Adrenal gland (tissue), 12 donors: ENCODE measurements around the gene DPY30. TPM values are rescaled to one million over a fixed set of nuclear protein-coding genes. Genes with fewer than 3 reads are reported as not detected.
A peak's percentile ranks its signal among the peaks of the same experiment; 100 is the strongest.

Source experiments
- DNase-seq, 7 donors: peaks; one replicate each; pipeline ENCODE4 v3.0.0-alpha.2; 2019 to 2020
- H3K27ac ChIP-seq, 5 donors: fragments of 200-600 bp; sonication (generic) in 4 of 5; 1 replicate in 3 of 5; 2 replicates in 2 of 5; pipeline versions ENCODE4 v1.5.1 to v1.8.0; 2016 to 2020; ENCODE audit warnings: mild to moderate bottlenecking in 1 of 5
- H3K27me3 ChIP-seq: fragments of 200-600 bp; 2 replicates; pipeline ENCODE4 v1.8.0; 2021
- H3K36me3 ChIP-seq, 2 donors: fragments of 200-600 bp; replicated peaks in 1 of 2; 1 replicate in 1 of 2; 2 replicates in 1 of 2; pipeline versions ENCODE4 v1.5.1 to v1.8.0; 2018 to 2022
- H3K4me1 ChIP-seq, 2 donors: fragments of 200-600 bp; replicated peaks in 1 of 2; 1 replicate in 1 of 2; 2 replicates in 1 of 2; pipeline versions ENCODE4 v1.5.1 to v1.8.0; 2018 to 2021
- H3K4me3 ChIP-seq, 4 donors: fragments of 200-600 bp; sonication (generic) in 3 of 4; one replicate each; pipeline ENCODE4 v1.5.1; 2016 to 2018
- H3K9me3 ChIP-seq, 3 donors: fragments of 200-600 bp; sonication (generic) in 1 of 3; replicated peaks in 1 of 3; 1 replicate in 2 of 3; 2 replicates in 1 of 3; pipeline versions ENCODE4 v1.5.1 to v1.8.0; 2016 to 2021
- POLR2A ChIP-seq, 2 donors: fragments of 450-650 bp; IDR thresholded peaks; one replicate each; pipeline ENCODE4 v1.6.1; 2017; ENCODE audit warnings: antibody characterized with exemption in 2 of 2, mild to moderate bottlenecking in 2 of 2, moderate library complexity in 1 of 2
- WGBS, 4 donors: extraction: QIAGEN DNeasy Blood & Tissue Kit in 2 of 4; methylation state at CpG; one replicate each; pipeline versions ENCODE4 v1.1.5 to v1.1.7; 2013 to 2017; 5-methylcytosine and 5-hydroxymethylcytosine counted together
- intact Hi-C, 2 donors: fragments of 100-400 bp; cut with DNase I; formaldehyde crosslinking; loops; one replicate each; pipeline versions ENCODE4 v1.14.1 to v1.15.0; 2022 to 2023
- polyA plus RNA-seq, 3 donors: library from polyadenylated mRNA; stranded (reverse); fragments of 200-250 nt in 2 of 3; fragments of 350-450 nt in 1 of 3; fragmentation: Illumina TruSeq in 1 of 3; extraction: RNeasy Lipid Tissue Mini Kit (QIAGEN cat#74804) in 1 of 3; gene quantifications; one replicate each; pipeline ENCODE4 v1.2.3, GENCODE V29; 2013 to 2014
- total RNA-seq, 9 donors: library from RNA; depleted of rRNA in 4 of 9; stranded (reverse); fragments of >200 nt in 4 of 9; fragments of 120-200 nt in 1 of 9; fragmentation: NEBNext Ultra II Directional in 1 of 9; extraction: Animal tissue kit (Norgen Biotek cat#: 25700) in 1 of 9; gene quantifications; one replicate each; pipeline versions ENCODE4 v1.1.0 to v1.2.4, GENCODE V29; 2013 to 2023
- TF ChIP-seq, protein P1 (sequence below), 6 experiments: fragments of 450-650 bp in 4 of 6; fragments of 200-600 bp in 2 of 6; sonication (generic) in 1 of 6; IDR thresholded peaks; 1 replicate in 5 of 6; 2 replicates in 1 of 6; pipeline versions ENCODE4 v1.5.1 to v1.8.0; 2016 to 2021; ENCODE audit warnings: antibody characterized with exemption in 6 of 6, mild to moderate bottlenecking in 2 of 6, moderate library complexity in 1 of 6
- donor health status: healthy with polysubstance abuse.
- donor health status: Bipolar disorder and iron deficiency.
- donor health status: DM: yes; HTN: yes; CAD: no.
- donor health status: DM: no; HTN: no; CAD: no.
- donor health status: DM: no; HTN: no; CAD: no.
- donor health status: DM: yes; HTN: yes; CAD: no.

DPY30 gene
- total and polyA plus RNA-seq, 12 donors: 69.5 to 177 (median 94.2) TPM

GRCh38 chr2:31987454-31988220 lies 52.0 kb downstream of the DPY30 start:
- Histone ChIP-seq H3K27me3 (no peaks in the 10 kb centered on the region), H3K4me1 (peaks cover 0 to 10% of the 10 kb centered on the region in 2 donors), H3K27ac (no peak overlapping the region), H3K4me3 (no peak overlapping the region), H3K36me3 (no peaks in the 10 kb centered on the region), H3K9me3 (no peaks in the 10 kb centered on the region)
- no peak for TF ChIP-seq POLR2A (IDR thresholded peaks at IDR 0.05)
- TF ChIP-seq, protein P1, sequence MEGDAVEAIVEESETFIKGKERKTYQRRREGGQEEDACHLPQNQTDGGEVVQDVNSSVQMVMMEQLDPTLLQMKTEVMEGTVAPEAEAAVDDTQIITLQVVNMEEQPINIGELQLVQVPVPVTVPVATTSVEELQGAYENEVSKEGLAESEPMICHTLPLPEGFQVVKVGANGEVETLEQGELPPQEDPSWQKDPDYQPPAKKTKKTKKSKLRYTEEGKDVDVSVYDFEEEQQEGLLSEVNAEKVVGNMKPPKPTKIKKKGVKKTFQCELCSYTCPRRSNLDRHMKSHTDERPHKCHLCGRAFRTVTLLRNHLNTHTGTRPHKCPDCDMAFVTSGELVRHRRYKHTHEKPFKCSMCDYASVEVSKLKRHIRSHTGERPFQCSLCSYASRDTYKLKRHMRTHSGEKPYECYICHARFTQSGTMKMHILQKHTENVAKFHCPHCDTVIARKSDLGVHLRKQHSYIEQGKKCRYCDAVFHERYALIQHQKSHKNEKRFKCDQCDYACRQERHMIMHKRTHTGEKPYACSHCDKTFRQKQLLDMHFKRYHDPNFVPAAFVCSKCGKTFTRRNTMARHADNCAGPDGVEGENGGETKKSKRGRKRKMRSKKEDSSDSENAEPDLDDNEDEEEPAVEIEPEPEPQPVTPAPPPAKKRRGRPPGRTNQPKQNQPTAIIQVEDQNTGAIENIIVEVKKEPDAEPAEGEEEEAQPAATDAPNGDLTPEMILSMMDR (IDR thresholded peaks at IDR 0.05): no peak
- WGBS, 4 donors: 88 to 99% (median 91%) methylated on average over 2 of the region's 2 CpGs
- peak in 4 of 7 donors; percentile 18 to 55 (median 36) for DNase-seq
- intact Hi-C loops: no loop called here

DNA sequence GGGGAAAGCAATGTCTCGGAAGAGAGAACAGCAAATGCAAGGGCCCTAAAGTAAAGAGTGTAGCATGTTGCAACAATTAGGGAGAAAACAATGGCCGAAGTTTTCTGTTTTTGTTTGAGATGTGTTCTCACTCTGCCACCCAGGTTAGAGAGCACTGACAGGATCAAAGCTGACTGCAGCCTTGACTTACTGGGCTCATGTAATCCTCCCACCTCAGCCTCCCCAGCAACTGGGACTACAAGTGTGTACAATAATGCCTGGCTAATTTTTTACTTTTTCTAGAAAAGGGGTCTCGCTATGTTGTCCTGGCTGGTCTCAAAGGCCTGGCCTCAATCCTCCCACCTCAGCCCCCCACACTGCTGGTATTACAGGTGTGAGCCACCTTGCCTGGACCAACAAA lies 52.7 kb downstream of the DPY30 start:
- no peaks in the 10 kb centered on the region for H3K27me3 ChIP-seq
- WGBS, 4 donors: 80 to 89% (median 85%) methylated on average over 3 of the region's 3 CpGs
- intact Hi-C loops: no loop called here
- no peaks in the 10 kb centered on the region for H3K9me3 ChIP-seq
- H3K4me1 ChIP-seq: peaks cover 0 to 10% of the 10 kb centered on the region in 2 donors
- H3K27ac ChIP-seq: no peak overlapping the region
- DNase-seq: no peak
- no peaks in the 10 kb centered on the region for H3K36me3 ChIP-seq
- H3K4me3 ChIP-seq: no peak overlapping the region
- no peak for TF ChIP-seq POLR2A (IDR thresholded peaks at IDR 0.05)
- TF ChIP-seq, protein P1 (IDR thresholded peaks at IDR 0.05): no peak

DNA sequence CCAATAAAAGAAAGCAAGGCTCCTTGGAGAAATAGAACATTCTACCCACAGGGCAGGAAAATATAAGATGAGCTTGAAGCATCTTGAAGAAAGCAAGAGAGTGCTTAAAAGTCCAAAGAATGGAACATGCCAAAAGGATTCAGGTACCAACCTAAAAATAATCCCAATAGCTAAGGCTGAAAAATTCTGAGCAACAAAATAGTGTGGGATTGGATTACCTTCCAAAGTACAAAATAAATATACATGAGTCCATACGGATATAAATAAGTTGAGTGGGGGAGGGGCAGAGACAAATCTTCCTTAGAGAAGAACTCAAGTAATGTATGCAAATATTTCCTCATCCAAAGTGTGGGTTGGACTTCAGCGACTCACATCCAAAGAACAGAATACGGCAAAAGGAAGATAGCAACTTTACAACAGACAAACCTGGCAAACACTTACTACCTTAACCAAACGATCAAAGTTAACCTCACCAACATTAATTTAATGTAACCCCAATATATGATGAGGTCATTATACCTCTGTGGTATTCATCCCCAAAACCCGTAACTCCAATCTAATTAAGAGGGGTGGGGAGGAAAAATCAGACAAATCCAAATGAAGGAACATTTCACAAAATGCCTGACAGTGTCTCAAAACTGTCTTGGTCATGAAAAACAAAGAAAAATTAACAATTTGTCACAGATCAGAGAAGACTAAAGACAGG lies 55.7 kb downstream of the DPY30 start:
- no peak for TF ChIP-seq POLR2A (IDR thresholded peaks at IDR 0.05)
- TF ChIP-seq, protein P1 (IDR thresholded peaks at IDR 0.05): no peak
- Histone ChIP-seq H3K4me3 (no peak overlapping the region), H3K36me3 (no peaks in the 10 kb centered on the region), H3K27me3 (no peaks in the 10 kb centered on the region), H3K4me1 (peaks cover 0 to 24% of the 10 kb centered on the region in 2 donors), H3K9me3 (no peaks in the 10 kb centered on the region), H3K27ac (no peak overlapping the region)
- 91 to 95% (median 92%) methylated on average over 5 of the region's 5 CpGs for WGBS, 4 donors
- DNase-seq: no peak
- intact Hi-C loops: no loop called here

- no peaks in the 10 kb centered on the region for H3K27me3 ChIP-seq
- peaks cover 0 to 15% of the 10 kb centered on the region in 2 donors for H3K4me1 ChIP-seq
- DNase-seq: no peak
- H3K4me3 ChIP-seq: no peak overlapping the region
- H3K9me3 ChIP-seq: no peaks in the 10 kb centered on the region
- H3K27ac ChIP-seq: peak overlapping the region in 1 of 5 donors; percentile 23
- 57 to 63% (median 60%) methylated on average over 6 of the region's 6 CpGs for WGBS, 4 donors
- intact Hi-C loops: no loop called here
- no peaks in the 10 kb centered on the region for H3K36me3 ChIP-seq
- TF ChIP-seq, protein P1 (IDR thresholded peaks at IDR 0.05): no peak
- TF ChIP-seq POLR2A (IDR thresholded peaks at IDR 0.05): no peak
Observed at GRCh38 chr2:31980674-31981356, 58.8 kb downstream of the DPY30 start.
